CD4-positive, alpha-beta memory T cell (primary cell): ENCODE measurements around the gene GRIN2D. TPM values are rescaled to one million over a fixed set of nuclear protein-coding genes. Genes with fewer than 3 reads are reported as not detected.
A peak's percentile ranks its signal among the peaks of the same experiment; 100 is the strongest.

ENCODE experiments used
- CTCF ChIA-PET: fragments of 350-600 bp; sonication (Branson Sonifier 250); formaldehyde crosslinking; loops from one replicate; lab custom pipeline; 2021; ENCODE audit warnings: inconsistent platforms; ENCODE audit not compliant: partially characterized antibody; lab: Charles Lee
- POLR2A ChIA-PET: fragments of 350-600 bp; sonication (Branson Sonifier 250); formaldehyde crosslinking; loops from one replicate; lab custom pipeline; 2021; ENCODE audit not compliant: partially characterized antibody; lab: Charles Lee
- DNase-seq, 5 donors: peaks; one replicate each; pipeline versions ENCODE4 v3.0.0 to v3.0.0-alpha.2; 2020 to 2022; ENCODE audit warnings: mixed read lengths in 1 of 5
- H3K27ac ChIP-seq: one replicate; pipeline ENCODE4 v1.7.0; 2013; ENCODE audit warnings: low read depth, low read length
- H3K27me3 ChIP-seq: 2 replicates; pipeline ENCODE4 v1.7.0; 2013; ENCODE audit warnings: mild to moderate bottlenecking, low read length, moderate library complexity; ENCODE audit not compliant: insufficient read depth
- H3K36me3 ChIP-seq: 2 replicates; pipeline ENCODE4 v1.7.0; 2013; ENCODE audit warnings: mild to moderate bottlenecking, low read length, moderate library complexity; ENCODE audit not compliant: insufficient read depth
- H3K4me1 ChIP-seq: 2 replicates; pipeline ENCODE4 v1.7.0; 2013; ENCODE audit warnings: mild to moderate bottlenecking, low read length, moderate library complexity; ENCODE audit not compliant: insufficient read depth
- H3K4me3 ChIP-seq, 2 donors: one replicate each; pipeline ENCODE4 v1.7.0; 2013; ENCODE audit warnings: low read length in 2 of 2, mild to moderate bottlenecking in 1 of 2
- H3K9me3 ChIP-seq, 2 donors: one replicate each; pipeline ENCODE4 v1.7.0; 2013; ENCODE audit warnings: low read length in 2 of 2, control low read depth in 1 of 2; ENCODE audit not compliant: control insufficient read depth in 1 of 2
- H3K27ac Mint-ChIP-seq, 7 donors: one replicate each; pipeline ENCODE4 v1.8.0; 2020 to 2021; ENCODE audit warnings: mixed read lengths in 7 of 7, mild to moderate bottlenecking in 6 of 7, inconsistent platforms in 3 of 7, moderate library complexity in 3 of 7
- H3K27me3 Mint-ChIP-seq, 2 donors: one replicate each; pipeline ENCODE4 v1.8.0; 2020 to 2021; ENCODE audit warnings: mixed read lengths in 2 of 2
- H3K36me3 Mint-ChIP-seq, 2 donors: one replicate each; pipeline ENCODE4 v1.8.0; 2020 to 2021; ENCODE audit warnings: mixed read lengths in 2 of 2, inconsistent platforms in 1 of 2, mild to moderate bottlenecking in 1 of 2
- H3K4me1 Mint-ChIP-seq, 4 donors: one replicate each; pipeline ENCODE4 v1.8.0; 2020 to 2021; ENCODE audit warnings: mixed read lengths in 4 of 4, mild to moderate bottlenecking in 1 of 4
- H3K4me3 Mint-ChIP-seq, 8 donors: one replicate each; pipeline ENCODE4 v1.8.0; 2020 to 2021; ENCODE audit warnings: mixed read lengths in 8 of 8, mild to moderate bottlenecking in 7 of 8, moderate library complexity in 6 of 8, inconsistent platforms in 3 of 8
- H3K9me3 Mint-ChIP-seq, 8 donors: one replicate each; pipeline ENCODE4 v1.8.0; 2020 to 2021; ENCODE audit warnings: mixed read lengths in 8 of 8, mild to moderate bottlenecking in 5 of 8, inconsistent platforms in 3 of 8, moderate library complexity in 1 of 8
- intact Hi-C: fragments of 100-400 bp; cut with micrococcal nuclease; formaldehyde crosslinking; loops from one replicate; pipeline ENCODE4 v1.15.1; 2023
- polyA plus RNA-seq, 2 donors: library from polyadenylated mRNA; unstranded; fragments of 300-500 nt; fragmentation: Illumina TruSeq; gene quantifications; one replicate each; pipeline ENCODE4 v1.2.3, GENCODE V29; 2021
- total RNA-seq, 2 experiments: library from RNA; stranded (reverse); gene quantifications; one replicate each; pipeline ENCODE4 v1.2.3, GENCODE V29; 2021

The GRIN2D gene
- total and polyA plus RNA-seq, 4 experiments from 2014 or later = 0.14 to 0.17 TPM; not detected in 2

- Histone ChIP-seq H3K36me3 (peaks cover 2% of the 10 kb centered on the region), H3K27ac (no peak overlapping the region), H3K4me1 (peaks cover 25% of the 10 kb centered on the region), H3K27me3 (peaks cover 4% of the 10 kb centered on the region), H3K4me3 (no peak overlapping the region), H3K9me3 (no peaks in the 10 kb centered on the region)
- Mint-ChIP-seq H3K27ac (no peak overlapping the region), H3K4me3 (no peak overlapping the region), H3K27me3 (peaks cover 12 to 17% of the 10 kb centered on the region in 2 donors), H3K9me3 (peaks cover 0 to 2% (median 0%) of the 10 kb centered on the region in 8 donors), H3K36me3 (peaks cover 10 to 19% of the 10 kb centered on the region in 2 donors), H3K4me1 (peaks cover 18 to 43% (median 29%) of the 10 kb centered on the region in 4 donors)
- CTCF ChIA-PET = no interaction called here
- intact Hi-C loops = no loop called here
- POLR2A ChIA-PET = interaction anchor here (1.0 to 2.3 kb wide), 3 partner anchors 27 to 175 kb away, joined by 4 to 7 read pairs (median 5); partner anchors contain the start of genes RPL18 and TMEM143
- peak in 4 of 5 donors; percentile 14 to 36 (median 24) for DNase-seq
Observed at GRCh38 chr19:48443256-48443655, 49.8 kb downstream of the GRIN2D start.

Other genes with a start within 250 kb of the GRIN2D start
- gene LIG1, start 223.3 kb upstream of the GRIN2D start, total RNA-seq = 100 to 1,000 TPM; 118 to 124 TPM
- 10 to 100 TPM; 13.4 to 30.6 TPM for gene LIG1, start 223.3 kb upstream of the GRIN2D start, polyA plus RNA-seq
- gene ZSWIM9, start 223.0 kb upstream of the GRIN2D start, total RNA-seq = 10 to 100 TPM; 10.5 to 11.8 TPM
- gene ZSWIM9, start 223.0 kb upstream of the GRIN2D start, polyA plus RNA-seq = 1 to 10 TPM in 1 of 2 donors, under 1 TPM in 1; 0.25 to 1.6 TPM
- 100 to 1,000 TPM; 310 to 316 TPM for gene CARD8, start 137.8 kb upstream of the GRIN2D start, total RNA-seq
- gene CARD8, start 137.8 kb upstream of the GRIN2D start, polyA plus RNA-seq = 10 to 100 TPM; 74.9 to 90.5 TPM
- under 1 TPM in 1 of 2 experiments, not detected in 1; 0.36 TPM for gene ZNF114, start 123.6 kb upstream of the GRIN2D start, total RNA-seq
- gene ZNF114, start 123.6 kb upstream of the GRIN2D start, polyA plus RNA-seq = not detected
- gene EMP3, start 68.1 kb upstream of the GRIN2D start, total RNA-seq = 100 to 1,000 TPM; 293 to 294 TPM
- gene EMP3, start 68.1 kb upstream of the GRIN2D start, polyA plus RNA-seq = 1,000 to 10,000 TPM; 1,097 to 1,108 TPM
- 10 to 100 TPM; 27.6 to 31.8 TPM for gene TMEM143, start 29.7 kb upstream of the GRIN2D start, total RNA-seq
- 1 to 10 TPM; 3.8 to 8.2 TPM for gene TMEM143, start 29.7 kb upstream of the GRIN2D start, polyA plus RNA-seq
- gene SYNGR4, start 29.3 kb upstream of the GRIN2D start, total RNA-seq = not detected
- not detected for gene SYNGR4, start 29.3 kb upstream of the GRIN2D start, polyA plus RNA-seq
- 10 to 100 TPM; 58.8 to 63.2 TPM for gene KDELR1, start 2.1 kb upstream of the GRIN2D start, total RNA-seq
- 10 to 100 TPM; 17.7 to 28.8 TPM for gene KDELR1, start 2.1 kb upstream of the GRIN2D start, polyA plus RNA-seq
- 10 to 100 TPM; 36.2 to 39.0 TPM for gene GRWD1, start 52.3 kb downstream of the GRIN2D start, total RNA-seq
- 10 to 100 TPM; 44.4 to 52.8 TPM for gene GRWD1, start 52.3 kb downstream of the GRIN2D start, polyA plus RNA-seq
- 1 to 10 TPM; 2.5 to 3.6 TPM for gene KCNJ14, start 61.9 kb downstream of the GRIN2D start, total RNA-seq
- under 1 TPM; 0.18 to 0.22 TPM for gene KCNJ14, start 61.9 kb downstream of the GRIN2D start, polyA plus RNA-seq
- gene CYTH2, start 75.7 kb downstream of the GRIN2D start, total RNA-seq = 10 to 100 TPM; 74.9 to 89.0 TPM
- 10 to 100 TPM; 30.1 to 31.3 TPM for gene CYTH2, start 75.7 kb downstream of the GRIN2D start, polyA plus RNA-seq
- gene LMTK3, start 118.2 kb downstream of the GRIN2D start, total RNA-seq = 10 to 100 TPM; 18.5 to 20.6 TPM
- under 1 TPM in 1 of 2 donors, not detected in 1; 0.17 TPM for gene LMTK3, start 118.2 kb downstream of the GRIN2D start, polyA plus RNA-seq
- gene SULT2B1, start 158.5 kb downstream of the GRIN2D start, total RNA-seq = not detected
- under 1 TPM in 1 of 2 donors, not detected in 1; 0.13 TPM for gene SULT2B1, start 158.5 kb downstream of the GRIN2D start, polyA plus RNA-seq
- not detected for gene SPACA4, start 213.1 kb downstream of the GRIN2D start, total RNA-seq
- not detected for gene SPACA4, start 213.1 kb downstream of the GRIN2D start, polyA plus RNA-seq
- gene FAM83E, start 221.4 kb downstream of the GRIN2D start, total RNA-seq = 1 to 10 TPM; 4.3 to 5.3 TPM
- gene FAM83E, start 221.4 kb downstream of the GRIN2D start, polyA plus RNA-seq = not detected
- gene RPL18, start 225.5 kb downstream of the GRIN2D start, total RNA-seq = 1,000 to 10,000 TPM; 2,357 to 2,448 TPM
- gene RPL18, start 225.5 kb downstream of the GRIN2D start, polyA plus RNA-seq = 1,000 to 10,000 TPM; 2,084 to 2,180 TPM
- 10 to 100 TPM; 25.0 to 29.1 TPM for gene SPHK2, start 225.8 kb downstream of the GRIN2D start, total RNA-seq
- gene SPHK2, start 225.8 kb downstream of the GRIN2D start, polyA plus RNA-seq = 1 to 10 TPM; 6.0 to 8.4 TPM
- 10 to 100 TPM; 62.6 to 69.5 TPM for gene DBP, start 243.7 kb downstream of the GRIN2D start, total RNA-seq
- gene DBP, start 243.7 kb downstream of the GRIN2D start, polyA plus RNA-seq = 100 to 1,000 TPM in 1 of 2 donors, 10 to 100 TPM in 1; 37.4 to 113 TPM